Omental fat pad (tissue), 4 donors: ENCODE measurements around the gene PRSS23. TPM values are rescaled to one million over a fixed set of nuclear protein-coding genes. Genes with fewer than 3 reads are reported as not detected.
"Not testable (repeated sequence)": the region's sequence is repeated elsewhere in the genome, so short reads cannot be mapped to it uniquely, and the experiment has no call there.

Experiments used
- ATAC-seq: fragments of 150-250 bp; one replicate; pipeline ENCODE4 v1.9.1; 2016; ENCODE audit warnings: mild to moderate bottlenecking, moderate library complexity; ENCODE audit not compliant: low FRiP score
- DNase-seq: peaks from one replicate; pipeline ENCODE4 v3.0.0-alpha.2; 2019; ENCODE audit warnings: low spot score
- CTCF ChIP-seq, 3 donors: fragments of 450-650 bp; IDR thresholded peaks; one replicate each; pipeline ENCODE4 v1.5.1; 2016 to 2017; ENCODE audit warnings: antibody characterized with exemption in 3 of 3, mild to moderate bottlenecking in 3 of 3, moderate library complexity in 2 of 3
- total RNA-seq, 4 donors: library from RNA; depleted of rRNA; stranded (reverse); fragments of >200 nt; gene quantifications; one replicate each; pipeline ENCODE4 v1.1.0, GENCODE V29; 2016

PRSS23 gene
- total RNA-seq, 4 donors from 2014 or later: 35.9 to 66.2 (median 50.3) TPM

DNA sequence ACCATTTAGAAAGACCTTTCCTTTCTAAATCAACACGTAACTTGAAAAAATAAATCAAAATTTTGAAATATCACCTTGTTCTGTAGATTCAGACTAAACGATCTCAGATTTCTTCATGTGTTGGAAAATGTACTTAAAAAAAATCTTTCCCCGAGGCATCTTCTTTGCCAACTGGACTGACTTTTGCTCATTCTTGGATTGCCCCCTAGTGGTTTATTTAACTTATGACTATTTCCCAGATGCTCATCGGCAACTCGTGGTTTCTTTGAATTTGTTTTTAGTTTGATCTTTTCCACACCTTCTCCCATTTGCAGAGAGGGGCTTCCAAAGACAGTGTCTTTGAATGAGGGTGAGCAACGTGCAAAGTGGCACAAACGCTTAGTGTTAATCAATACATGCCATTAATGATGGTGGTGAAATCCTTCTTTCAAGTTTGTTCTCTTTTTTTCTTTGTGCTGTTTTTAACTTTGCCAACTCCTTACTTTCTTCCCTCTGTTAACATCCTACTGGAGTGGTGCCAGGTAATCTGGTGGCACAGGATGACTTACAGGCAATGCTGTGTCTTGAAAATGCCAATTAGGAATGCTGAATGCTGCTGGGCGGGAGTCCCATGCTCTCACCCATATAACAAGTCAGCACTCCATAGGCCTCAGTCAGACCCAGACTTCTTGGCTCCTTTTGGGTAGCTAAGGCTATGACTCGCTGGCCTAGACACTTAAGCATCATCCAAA is 18.3 kb downstream of the PRSS23 start:
- ATAC-seq (no peak), DNase-seq (no peak)

DNA sequence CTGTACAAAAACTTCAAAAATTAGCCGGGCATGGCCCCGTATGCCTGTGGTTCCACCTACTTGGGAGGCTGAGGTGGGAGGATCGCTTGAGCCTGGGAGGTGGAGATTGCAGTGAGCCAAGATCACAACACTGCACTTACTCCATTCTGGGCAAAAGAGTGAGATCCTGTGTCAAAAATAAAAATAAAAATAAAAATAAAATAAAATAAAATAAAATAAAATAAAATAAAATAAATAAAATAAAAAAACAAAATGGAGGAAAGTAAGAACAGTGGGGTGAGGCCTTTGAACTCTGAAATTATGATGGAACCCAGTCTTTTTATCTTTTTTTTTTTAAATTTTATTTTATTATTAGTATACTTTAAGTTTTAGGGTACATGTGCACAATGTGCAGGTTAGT is 23.8 kb downstream of the PRSS23 start:
- not testable (repeated sequence) for ATAC-seq, DNase-seq

More for the DNA sequence above, 18.3 kb downstream of the PRSS23 start:
- TF ChIP-seq CTCF (IDR thresholded peaks at IDR 0.05): peak in 2 of 3 donors; percentile 35 to 80

GRCh38 chr11:86834376-86834775 is 34.0 kb downstream of the PRSS23 start:
- not testable (repeated sequence) for ATAC-seq, DNase-seq

GRCh38 chr11:86844762-86845508 is 44.6 kb downstream of the PRSS23 start:
- not testable (repeated sequence) for ATAC-seq, DNase-seq

DNA sequence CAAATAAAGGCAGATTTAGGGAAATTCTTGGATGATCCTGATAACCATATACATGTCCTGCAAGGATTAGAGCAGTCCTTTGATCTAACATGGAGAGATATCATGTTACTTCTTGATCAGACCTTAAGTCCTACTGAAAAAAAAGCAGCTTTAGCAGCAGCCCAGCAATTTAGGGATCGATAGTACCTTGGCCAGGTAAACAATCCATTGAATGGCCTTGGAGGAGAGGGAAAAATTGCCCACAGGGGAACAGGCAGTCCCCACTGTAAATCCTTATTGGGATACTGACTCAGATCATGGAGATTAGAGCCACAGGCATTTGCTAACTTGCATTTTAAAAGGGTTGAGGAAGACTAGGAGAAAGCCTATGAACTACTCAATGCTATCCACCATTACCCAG is 47.8 kb downstream of the PRSS23 start:
- no peak for ATAC-seq
- DNase-seq: no peak
- no peak for TF ChIP-seq CTCF (IDR thresholded peaks at IDR 0.05)

DNA sequence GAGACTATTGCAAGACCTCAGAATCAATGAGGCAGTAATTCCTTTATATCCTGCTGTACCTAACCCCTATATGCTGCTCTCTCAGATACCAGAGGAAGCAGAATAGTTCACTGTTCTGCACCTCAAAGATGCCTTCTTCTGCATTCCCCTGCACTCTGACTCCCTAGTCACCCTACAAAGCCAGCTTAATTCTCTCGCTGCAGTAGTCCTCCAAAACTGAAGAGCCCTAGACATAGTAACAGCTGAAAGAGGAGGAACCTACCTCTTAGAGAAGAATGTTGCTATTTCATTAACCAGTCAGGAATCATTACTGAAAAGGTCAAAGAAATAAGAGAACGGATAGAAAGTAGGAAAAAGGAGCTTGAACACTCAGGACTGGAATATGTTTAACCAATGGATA is 49.3 kb downstream of the PRSS23 start:
- ATAC-seq (no peak), DNase-seq (no peak)
- no peak for TF ChIP-seq CTCF (IDR thresholded peaks at IDR 0.05)

Other genes starting within 250 kb of the PRSS23 start
- 10 to 100 TPM; 28.4 to 93.0 (median 80.1) TPM for gene ME3, start 127.9 kb upstream of the PRSS23 start, total RNA-seq
- 100 to 1,000 TPM; 220 to 537 (median 235) TPM for gene FZD4, start 154.9 kb downstream of the PRSS23 start, total RNA-seq
- 10 to 100 TPM; 19.8 to 52.6 (median 38.9) TPM for gene TMEM135, start 237.4 kb downstream of the PRSS23 start, total RNA-seq